ENCODE results near the gene BTBD9. TPM values are rescaled to one million over a fixed set of nuclear protein-coding genes. Genes with fewer than 3 reads are reported as not detected.

The BTBD9 gene
- total RNA-seq, 4 donors from 2014 or later = 15.4 to 50.0 (median 21.9) TPM

GRCh38 chr6:38341496-38341895 is 298.2 kb downstream of the BTBD9 start:
- H3K27ac ChIP-seq = no peak overlapping the region
- 100% methylated on average over 1 of the region's 1 CpG for WGBS
- H3K4me3 ChIP-seq = no peak overlapping the region
- TF ChIP-seq EP300 (IDR thresholded peaks at IDR 0.05) (no peak), POLR2A (IDR thresholded peaks at IDR 0.05) (no peak), POLR2AphosphoS5 (IDR thresholded peaks at IDR 0.05) (no peak), CTCF (IDR thresholded peaks at IDR 0.05) (no peak)
- no peaks in the 10 kb centered on the region for H3K27me3 ChIP-seq
- DNase-seq (ENCODE audit: low spot score in 2 of 2) = no peak
- no peaks in the 10 kb centered on the region for H3K9me3 ChIP-seq
- H3K4me1 ChIP-seq = no peaks in the 10 kb centered on the region
- no peaks in the 10 kb centered on the region for H3K36me3 ChIP-seq

DNA sequence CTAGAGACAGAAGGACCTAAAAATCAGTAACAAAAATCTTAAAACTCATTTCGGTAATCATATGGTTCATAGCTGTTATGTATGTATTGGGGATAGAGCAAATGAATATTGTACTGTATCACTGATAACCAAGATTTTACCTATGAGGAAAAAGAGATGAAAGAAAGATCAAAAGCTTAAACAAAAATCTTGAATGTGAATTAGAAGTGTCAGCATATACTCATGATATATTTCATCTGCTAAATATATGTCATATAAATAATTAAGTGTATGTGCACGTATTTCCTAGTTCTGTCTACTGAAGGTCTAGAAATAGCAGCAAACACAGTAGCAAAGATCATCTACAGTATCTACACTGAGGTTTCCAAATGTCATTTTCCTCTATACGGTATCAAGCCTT is 299.8 kb downstream of the BTBD9 start:
- WGBS = 90% methylated on average over 3 of the region's 3 CpGs
- DNase-seq (ENCODE audit: low spot score in 2 of 2) = no peak
- no peak overlapping the region for H3K4me3 ChIP-seq
- TF ChIP-seq CTCF (IDR thresholded peaks at IDR 0.05) (no peak), EP300 (IDR thresholded peaks at IDR 0.05) (no peak), POLR2A (IDR thresholded peaks at IDR 0.05) (no peak), POLR2AphosphoS5 (IDR thresholded peaks at IDR 0.05) (no peak)
- no peaks in the 10 kb centered on the region for H3K27me3 ChIP-seq
- no peaks in the 10 kb centered on the region for H3K36me3 ChIP-seq
- H3K27ac ChIP-seq = no peak overlapping the region
- no peaks in the 10 kb centered on the region for H3K9me3 ChIP-seq
- H3K4me1 ChIP-seq = no peaks in the 10 kb centered on the region

DNA sequence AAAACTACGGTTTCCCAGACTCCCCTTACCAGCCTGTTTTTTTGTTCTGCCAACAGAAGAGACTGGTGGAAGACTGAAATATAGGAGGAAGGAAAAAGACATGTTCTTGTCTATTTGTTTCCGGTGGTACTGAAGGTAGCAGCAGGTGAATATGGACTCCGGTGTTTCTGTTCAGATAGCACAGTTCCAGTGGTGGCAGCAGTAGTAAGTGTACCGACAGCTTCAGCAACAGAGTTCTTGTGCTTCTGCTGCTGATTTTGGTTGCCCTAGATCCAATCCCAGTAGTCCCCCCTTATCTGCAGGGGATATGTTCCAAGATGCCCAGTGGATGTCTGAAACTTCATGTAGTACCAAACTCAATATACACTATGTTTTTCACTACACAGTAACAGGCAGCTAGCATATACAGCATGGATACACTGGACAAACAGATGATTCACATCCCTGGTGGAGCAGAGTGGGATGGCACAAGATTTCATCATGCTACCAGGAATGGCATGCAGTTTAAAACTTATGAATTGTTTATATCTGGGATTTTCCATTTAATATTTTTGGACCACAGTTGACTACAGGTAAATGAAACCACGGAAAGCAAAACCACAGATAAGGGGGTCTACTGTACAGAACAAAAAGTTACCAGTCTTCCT is 301.8 kb downstream of the BTBD9 start:
- WGBS = 98% methylated on average over 5 of the region's 5 CpGs

GRCh38 chr6:38336922-38337321 is 302.8 kb downstream of the BTBD9 start:
- DNase-seq (ENCODE audit: low spot score in 2 of 2) = no peak
- H3K4me3 ChIP-seq = no peak overlapping the region
- no peaks in the 10 kb centered on the region for H3K27me3 ChIP-seq
- no peaks in the 10 kb centered on the region for H3K36me3 ChIP-seq
- TF ChIP-seq EP300 (IDR thresholded peaks at IDR 0.05) = no peak
- no peak for TF ChIP-seq CTCF (IDR thresholded peaks at IDR 0.05)
- no peak for TF ChIP-seq POLR2A (IDR thresholded peaks at IDR 0.05)
- no peak for TF ChIP-seq POLR2AphosphoS5 (IDR thresholded peaks at IDR 0.05)
- WGBS = 94% methylated on average over 1 of the region's 1 CpG
- no peaks in the 10 kb centered on the region for H3K4me1 ChIP-seq
- peaks cover 4% of the 10 kb centered on the region for H3K9me3 ChIP-seq
- H3K27ac ChIP-seq = no peak overlapping the region

More for the DNA sequence above, 301.8 kb downstream of the BTBD9 start:
- Histone ChIP-seq H3K27me3 (no peaks in the 10 kb centered on the region), H3K4me3 (no peak overlapping the region), H3K4me1 (no peaks in the 10 kb centered on the region), H3K27ac (no peak overlapping the region), H3K36me3 (no peaks in the 10 kb centered on the region), H3K9me3 (peaks cover 4% of the 10 kb centered on the region)
- TF ChIP-seq POLR2AphosphoS5 (IDR thresholded peaks at IDR 0.05) (no peak), POLR2A (IDR thresholded peaks at IDR 0.05) (no peak), EP300 (IDR thresholded peaks at IDR 0.05) (no peak), CTCF (IDR thresholded peaks at IDR 0.05) (no peak)
- DNase-seq (ENCODE audit: low spot score in 2 of 2) = no peak

DNA sequence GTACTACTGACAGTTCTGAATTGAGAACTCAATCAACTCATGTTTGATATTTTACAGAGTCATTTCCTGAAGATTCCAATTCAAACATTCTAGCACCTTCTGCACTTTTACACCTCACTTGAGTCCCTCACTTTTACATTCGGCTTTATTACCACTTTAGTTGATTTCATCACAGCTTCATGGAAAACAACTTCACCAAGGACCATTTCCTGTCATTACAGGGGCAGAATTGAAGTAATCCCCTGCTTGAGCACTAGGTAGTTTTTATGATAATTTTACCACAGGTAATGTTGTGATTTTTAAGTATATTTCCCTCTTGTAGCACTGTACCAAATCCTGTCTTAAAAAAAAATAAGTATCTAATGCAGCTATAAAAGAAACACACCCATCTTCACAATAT is 312.9 kb downstream of the BTBD9 start:
- H3K27me3 ChIP-seq = no peaks in the 10 kb centered on the region
- H3K27ac ChIP-seq = no peak overlapping the region
- no peaks in the 10 kb centered on the region for H3K9me3 ChIP-seq
- 82% methylated on average over 1 of the region's 1 CpG for WGBS
- no peak for TF ChIP-seq EP300 (IDR thresholded peaks at IDR 0.05)
- TF ChIP-seq POLR2A (IDR thresholded peaks at IDR 0.05) = no peak
- no peak for TF ChIP-seq CTCF (IDR thresholded peaks at IDR 0.05)
- no peak for TF ChIP-seq POLR2AphosphoS5 (IDR thresholded peaks at IDR 0.05)
- no peak overlapping the region for H3K4me3 ChIP-seq
- no peaks in the 10 kb centered on the region for H3K4me1 ChIP-seq
- no peaks in the 10 kb centered on the region for H3K36me3 ChIP-seq
- no peak for DNase-seq (ENCODE audit: low spot score in 2 of 2)
